ENCODE results near the gene LAD1.

LAD1 gene

GRCh38 chr1:201346337-201346939 lies 52.7 kb downstream of the LAD1 start:
- no peak for DNase-seq

- DNase-seq = no peak
Measured at GRCh38 chr1:201345081-201345355, 54.1 kb downstream of the LAD1 start.

- DNase-seq = no peak
Measured at GRCh38 chr1:201344206-201345080, 54.7 kb downstream of the LAD1 start.

- DNase-seq = no peak
Measured at GRCh38 chr1:201341377-201341776, 57.7 kb downstream of the LAD1 start.

- no peak for DNase-seq
Measured at GRCh38 chr1:201336711-201337450, 62.2 kb downstream of the LAD1 start.

GRCh38 chr1:201335901-201336300 lies 63.2 kb downstream of the LAD1 start:
- DNase-seq = no peak

GRCh38 chr1:201335174-201335870 lies 63.8 kb downstream of the LAD1 start:
- DNase-seq = no peak

- DNase-seq = no peak
Measured at GRCh38 chr1:201334325-201335173, 64.6 kb downstream of the LAD1 start.

- no peak for DNase-seq
Measured at GRCh38 chr1:201332616-201333335, 66.3 kb downstream of the LAD1 start.

- DNase-seq = no peak
Measured at GRCh38 chr1:201332021-201332420, 67.1 kb downstream of the LAD1 start.

- DNase-seq = no peak
Measured at GRCh38 chr1:201331166-201331565, 68.0 kb downstream of the LAD1 start.

Measured in activated gamma-delta T cell (primary cell).